Tibial nerve (tissue), 3 donors: ENCODE measurements around the gene GPC5.
"Not testable (repeated sequence)": the region's sequence is repeated elsewhere in the genome, so short reads cannot be mapped to it uniquely, and the experiment has no call there.

Experiments used
- POLR2A ChIP-seq, 2 donors: fragments of 450-650 bp; IDR thresholded peaks; one replicate each; pipeline ENCODE4 v1.6.1; 2017; ENCODE audit warnings: antibody characterized with exemption in 2 of 2, mild to moderate bottlenecking in 2 of 2, moderate library complexity in 2 of 2
- TF ChIP-seq, protein P1 (sequence below), 5 experiments: fragments of 200-600 bp in 3 of 5; fragments of 450-650 bp in 2 of 5; sonication (generic) in 3 of 5; IDR thresholded peaks; one replicate each; pipeline ENCODE4 v1.5.1; 2016 to 2019; ENCODE audit warnings: antibody characterized with exemption in 5 of 5, mild to moderate bottlenecking in 3 of 5, moderate library complexity in 2 of 5

DNA sequence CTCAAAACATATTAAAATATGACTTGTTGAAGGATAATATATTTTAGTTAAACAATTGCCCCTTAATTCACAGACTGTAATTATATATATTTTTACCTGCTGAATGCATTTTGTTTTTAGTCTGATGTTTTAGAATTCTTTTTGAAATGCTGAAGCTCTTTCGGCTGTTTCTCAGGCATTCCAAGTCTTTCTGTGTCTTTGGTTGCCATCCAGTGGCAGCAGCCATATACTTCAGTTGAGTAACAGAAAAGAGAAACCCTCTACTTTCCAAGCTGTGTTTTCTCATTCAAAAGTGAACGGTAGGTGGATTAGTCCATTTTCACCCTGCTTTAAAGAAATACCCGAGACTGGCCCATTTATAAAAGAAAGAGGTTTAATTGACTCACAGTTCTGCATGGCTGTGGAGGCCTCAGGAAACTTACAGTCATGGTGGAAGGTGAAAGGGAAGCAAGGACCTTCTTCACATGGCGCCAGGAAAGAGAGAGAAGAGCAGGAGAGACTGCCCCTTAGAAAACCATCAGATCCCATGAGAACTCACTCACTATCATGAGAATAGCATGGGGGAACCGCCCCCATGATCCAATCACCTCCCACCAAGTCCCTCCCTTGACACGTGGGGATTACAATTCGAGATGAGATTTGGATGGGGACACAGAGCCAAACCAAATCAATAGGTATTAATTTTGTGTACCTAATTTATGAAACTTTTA, 383.7 kb downstream of the GPC5 start:
- not testable (repeated sequence) for TF ChIP-seq POLR2A (IDR thresholded peaks at IDR 0.05)
- TF ChIP-seq, protein P1, sequence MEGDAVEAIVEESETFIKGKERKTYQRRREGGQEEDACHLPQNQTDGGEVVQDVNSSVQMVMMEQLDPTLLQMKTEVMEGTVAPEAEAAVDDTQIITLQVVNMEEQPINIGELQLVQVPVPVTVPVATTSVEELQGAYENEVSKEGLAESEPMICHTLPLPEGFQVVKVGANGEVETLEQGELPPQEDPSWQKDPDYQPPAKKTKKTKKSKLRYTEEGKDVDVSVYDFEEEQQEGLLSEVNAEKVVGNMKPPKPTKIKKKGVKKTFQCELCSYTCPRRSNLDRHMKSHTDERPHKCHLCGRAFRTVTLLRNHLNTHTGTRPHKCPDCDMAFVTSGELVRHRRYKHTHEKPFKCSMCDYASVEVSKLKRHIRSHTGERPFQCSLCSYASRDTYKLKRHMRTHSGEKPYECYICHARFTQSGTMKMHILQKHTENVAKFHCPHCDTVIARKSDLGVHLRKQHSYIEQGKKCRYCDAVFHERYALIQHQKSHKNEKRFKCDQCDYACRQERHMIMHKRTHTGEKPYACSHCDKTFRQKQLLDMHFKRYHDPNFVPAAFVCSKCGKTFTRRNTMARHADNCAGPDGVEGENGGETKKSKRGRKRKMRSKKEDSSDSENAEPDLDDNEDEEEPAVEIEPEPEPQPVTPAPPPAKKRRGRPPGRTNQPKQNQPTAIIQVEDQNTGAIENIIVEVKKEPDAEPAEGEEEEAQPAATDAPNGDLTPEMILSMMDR (IDR thresholded peaks at IDR 0.05): not testable (repeated sequence)
